HUES64 (cell line): Measurements from ENCODE around the gene GAS6. TPM values are rescaled to one million over a fixed set of nuclear protein-coding genes. Genes with fewer than 3 reads are reported as not detected.
A peak's percentile ranks its signal among the peaks of the same experiment; 100 is the strongest.
"Not testable (repeated sequence)": the region's sequence is repeated elsewhere in the genome, so short reads cannot be mapped to it uniquely, and the experiment has no call there.

Experiments used
- H3K27ac ChIP-seq: 2 replicates; pipeline ENCODE4 v1.7.0; 2013; ENCODE audit warnings: low read depth, low read length, inconsistent platforms
- H3K27me3 ChIP-seq: 2 replicates; pipeline ENCODE4 v1.6.1; 2013; ENCODE audit warnings: mild to moderate bottlenecking, low read length; ENCODE audit not compliant: insufficient read depth
- H3K36me3 ChIP-seq: 2 replicates; pipeline ENCODE4 v1.6.1; 2013; ENCODE audit warnings: mild to moderate bottlenecking, low read length; ENCODE audit not compliant: insufficient read depth
- H3K4me1 ChIP-seq: 2 replicates; pipeline ENCODE4 v1.6.1; 2013; ENCODE audit warnings: mild to moderate bottlenecking, low read length, moderate library complexity; ENCODE audit not compliant: insufficient read depth
- H3K4me3 ChIP-seq: 2 replicates; pipeline ENCODE4 v1.5.1; 2013; ENCODE audit warnings: mild to moderate bottlenecking, low read length, moderate library complexity
- H3K9ac ChIP-seq: 2 replicates; pipeline ENCODE4 v1.6.1; 2013; ENCODE audit warnings: mild to moderate bottlenecking, low read depth, low read length
- H3K9me3 ChIP-seq: 2 replicates; pipeline ENCODE4 v1.6.1; 2013; ENCODE audit warnings: low read depth, low read length; ENCODE audit not compliant: insufficient read depth
- WGBS: fragments of 150-250, 120-280 bp; methylation state at CpG from one replicate; pipeline ENCODE4 v1.1.7; 2013; ENCODE audit warnings: missing lambda C conversion rate; 5-methylcytosine and 5-hydroxymethylcytosine counted together
- polyA plus RNA-seq, 2 experiments: library from polyadenylated mRNA; stranded (reverse); fragments of 50-300 nt; gene quantifications; one replicate each; pipeline ENCODE4 v1.2.3, GENCODE V29; 2013

The GAS6 gene
- polyA plus RNA-seq (2013, experiment 1 of 2): 10.6 TPM
- polyA plus RNA-seq (2013, experiment 2 of 2): 11.4 TPM

GRCh38 chr13:113863524-113864272 is at the start of gene GAS6:
TSS of gene GAS6 (minus strand) at chr13:113864076. CDS start at chr13:113863920, 156 bp downstream.
- Histone ChIP-seq H3K4me3 (peak within 1 kb of the TSS; percentile 63), H3K9ac (peak within 1 kb of the TSS; percentile 60), H3K27me3 (peaks cover 40% of the 10 kb centered on the region), H3K4me1 (peaks cover 35% of the 10 kb centered on the region), H3K9me3 (no peaks in the 10 kb centered on the region), H3K36me3 (no peaks in the 10 kb centered on the region), H3K27ac (no peak within 1 kb of the TSS; the same call in 1 of the 2 replicates)
- WGBS: under 1% methylated on average over 116 of the region's 116 CpGs

GRCh38 chr13:113913408-113913807 is 49.5 kb upstream of the GAS6 start:
- H3K9me3 ChIP-seq, H3K27me3 ChIP-seq, H3K27ac ChIP-seq, H3K4me3 ChIP-seq, H3K9ac ChIP-seq, H3K4me1 ChIP-seq, H3K36me3 ChIP-seq: not testable (repeated sequence)
- WGBS: 80% methylated on average over 8 of the region's 8 CpGs

GRCh38 chr13:113912596-113912995 is 48.7 kb upstream of the GAS6 start:
- no peaks in the 10 kb centered on the region for H3K36me3 ChIP-seq
- no peak overlapping the region for H3K9ac ChIP-seq
- H3K4me3 ChIP-seq: no peak overlapping the region
- no peaks in the 10 kb centered on the region for H3K9me3 ChIP-seq
- no peaks in the 10 kb centered on the region for H3K27me3 ChIP-seq
- peaks cover 7% of the 10 kb centered on the region; the same call in 1 of the 2 replicates for H3K4me1 ChIP-seq
- no peak overlapping the region for H3K27ac ChIP-seq
- WGBS: 72% methylated on average over 2 of the region's 3 CpGs

GRCh38 chr13:113907635-113908617 is 44.0 kb upstream of the GAS6 start:
- H3K4me3 ChIP-seq: no peak overlapping the region
- H3K27ac ChIP-seq: no peak overlapping the region
- H3K9me3 ChIP-seq: no peaks in the 10 kb centered on the region
- H3K4me1 ChIP-seq: peaks cover 7% of the 10 kb centered on the region; the same call in 1 of the 2 replicates
- WGBS: 82% methylated on average over 17 of the region's 17 CpGs
- H3K27me3 ChIP-seq: no peaks in the 10 kb centered on the region
- H3K36me3 ChIP-seq: no peaks in the 10 kb centered on the region
- no peak overlapping the region for H3K9ac ChIP-seq

- Histone ChIP-seq H3K4me1 (peaks cover 7% of the 10 kb centered on the region; the same call in 1 of the 2 replicates), H3K36me3 (no peaks in the 10 kb centered on the region), H3K4me3 (no peak overlapping the region), H3K27me3 (no peaks in the 10 kb centered on the region), H3K9me3 (no peaks in the 10 kb centered on the region), H3K9ac (no peak overlapping the region), H3K27ac (no peak overlapping the region)
- 92% methylated on average over 4 of the region's 4 CpGs for WGBS
Observed at GRCh38 chr13:113906571-113906970, 42.7 kb upstream of the GAS6 start.

- Histone ChIP-seq H3K27me3 (no peaks in the 10 kb centered on the region), H3K9ac (no peak overlapping the region), H3K4me3 (no peak overlapping the region), H3K4me1 (peaks cover 7% of the 10 kb centered on the region; the same call in 1 of the 2 replicates), H3K27ac (no peak overlapping the region), H3K9me3 (no peaks in the 10 kb centered on the region), H3K36me3 (no peaks in the 10 kb centered on the region)
- 96% methylated on average over 8 of the region's 8 CpGs for WGBS
Observed at GRCh38 chr13:113905942-113906341, 42.1 kb upstream of the GAS6 start.

- WGBS: 89% methylated on average over 9 of the region's 9 CpGs
- Histone ChIP-seq H3K9ac (no peak overlapping the region), H3K27ac (no peak overlapping the region), H3K9me3 (no peaks in the 10 kb centered on the region), H3K4me1 (peaks cover 7% of the 10 kb centered on the region; the same call in 1 of the 2 replicates), H3K4me3 (no peak overlapping the region), H3K27me3 (no peaks in the 10 kb centered on the region), H3K36me3 (no peaks in the 10 kb centered on the region)
Observed at GRCh38 chr13:113905018-113905417, 41.1 kb upstream of the GAS6 start.

GRCh38 chr13:113904411-113904810 is 40.5 kb upstream of the GAS6 start:
- 63% methylated on average over 8 of the region's 8 CpGs for WGBS
- no peak overlapping the region for H3K27ac ChIP-seq

GRCh38 chr13:113903912-113904311 is 40.0 kb upstream of the GAS6 start:
- Histone ChIP-seq H3K9me3 (no peaks in the 10 kb centered on the region), H3K27ac (no peak overlapping the region), H3K9ac (no peak overlapping the region), H3K4me1 (peaks cover 7% of the 10 kb centered on the region; the same call in 1 of the 2 replicates), H3K4me3 (no peak overlapping the region), H3K27me3 (no peaks in the 10 kb centered on the region), H3K36me3 (no peaks in the 10 kb centered on the region)
- WGBS: 86% methylated on average over 9 of the region's 9 CpGs

More at GRCh38 chr13:113904411-113904810, 40.5 kb upstream of the GAS6 start:
- Histone ChIP-seq H3K36me3 (no peaks in the 10 kb centered on the region), H3K9me3 (no peaks in the 10 kb centered on the region), H3K27me3 (no peaks in the 10 kb centered on the region), H3K4me1 (peaks cover 7% of the 10 kb centered on the region; the same call in 1 of the 2 replicates), H3K9ac (no peak overlapping the region), H3K4me3 (no peak overlapping the region)

GRCh38 chr13:113902986-113903775 is 39.3 kb upstream of the GAS6 start:
- Histone ChIP-seq H3K36me3 (no peaks in the 10 kb centered on the region), H3K9me3 (no peaks in the 10 kb centered on the region), H3K9ac (no peak overlapping the region), H3K27me3 (no peaks in the 10 kb centered on the region), H3K27ac (no peak overlapping the region), H3K4me1 (peaks cover 2% of the 10 kb centered on the region; the same call in 1 of the 2 replicates), H3K4me3 (no peak overlapping the region)
- 90% methylated on average over 20 of the region's 20 CpGs for WGBS
